SK-N-SH treated with all-trans-retinoic acid at 6 μM for 48 hours (cell line): ENCODE measurements around the gene BPIFA2.

Experiments used
- ARNTL ChIP-seq: fragments of 450-650 bp; formaldehyde crosslinking; IDR thresholded peaks from 2 replicates; pipeline ENCODE4 v1.5.0; 2020; ENCODE audit warnings: low read depth, mild to moderate bottlenecking, moderate library complexity, borderline replicate concordance
- GLIS3 ChIP-seq: fragments of 250-450 bp; sonication (Bioruptor Pico); IDR thresholded peaks from 2 replicates; pipeline ENCODE4 v1.5.0; 2020; ENCODE audit warnings: mild to moderate bottlenecking, moderate library complexity
- TCF4 ChIP-seq: fragments of 250-450 bp; sonication (Bioruptor Pico); IDR thresholded peaks from 2 replicates; pipeline ENCODE4 v1.8.0; 2021; ENCODE audit warnings: mild to moderate bottlenecking, moderate library complexity, borderline replicate concordance
- ZNF565 ChIP-seq: fragments of 450-650 bp; formaldehyde crosslinking; conservative IDR thresholded peaks from 2 replicates; pipeline ENCODE4 v1.5.0; 2020; ENCODE audit warnings: low read depth, mild to moderate bottlenecking, moderate library complexity

- TF ChIP-seq ZNF565 (CRISPR knock-in tag) (no peak), ARNTL (no peak), GLIS3 (no peak), TCF4 (CRISPR knock-in tag) (no peak)
Observed at GRCh38 chr20:33203444-33203843, 35.5 kb downstream of the BPIFA2 start.
